Naive thymus-derived CD8-positive, alpha-beta T cell (primary cell): Measurements from ENCODE around the gene SPATC1L. TPM values are rescaled to one million over a fixed set of nuclear protein-coding genes. Genes with fewer than 3 reads are reported as not detected.

Experiments
- ATAC-seq, 2 donors: fragments of 150-1000 bp; cut with Tn5 transposase in 1 of 2; sonication (Bioruptor Pico), chemical (Tn5 transposase) in 1 of 2; 1 replicate in 1 of 2; 2 replicates in 1 of 2; pipeline ENCODE4 v1.10.0; 2021; ENCODE audit warnings: mild to moderate bottlenecking in 2 of 2, moderate library complexity in 2 of 2
- POLR2A ChIA-PET: fragments of 350-600 bp; sonication (Branson Sonifier 250); formaldehyde crosslinking; loops from one replicate; lab custom pipeline; 2021; ENCODE audit warnings: antibody characterized with exemption; lab: Charles Lee
- DNase-seq, 10 donors: peaks; one replicate each; pipeline versions ENCODE4 v3.0.0 to v3.0.0-alpha.2; 2020 to 2022
- H3K27ac Mint-ChIP-seq, 10 donors: one replicate each; pipeline ENCODE4 v1.8.0; 2020 to 2022; ENCODE audit warnings: mild to moderate bottlenecking in 10 of 10, mixed read lengths in 10 of 10, moderate library complexity in 4 of 10, inconsistent platforms in 1 of 10
- H3K27me3 Mint-ChIP-seq, 5 donors: one replicate each; pipeline ENCODE4 v1.8.0; 2021 to 2022; ENCODE audit warnings: mixed read lengths in 5 of 5
- H3K36me3 Mint-ChIP-seq, 3 donors: one replicate each; pipeline ENCODE4 v1.8.0; 2020 to 2022; ENCODE audit warnings: mixed read lengths in 3 of 3, mild to moderate bottlenecking in 2 of 3, inconsistent platforms in 1 of 3
- H3K4me1 Mint-ChIP-seq, 4 donors: one replicate each; pipeline ENCODE4 v1.8.0; 2021 to 2022; ENCODE audit warnings: mixed read lengths in 4 of 4
- H3K4me3 Mint-ChIP-seq, 10 donors: one replicate each; pipeline ENCODE4 v1.8.0; 2020 to 2022; ENCODE audit warnings: mild to moderate bottlenecking in 10 of 10, mixed read lengths in 10 of 10, moderate library complexity in 6 of 10, inconsistent platforms in 1 of 10
- H3K9me3 Mint-ChIP-seq, 9 donors: one replicate each; pipeline ENCODE4 v1.8.0; 2020 to 2022; ENCODE audit warnings: mixed read lengths in 9 of 9, mild to moderate bottlenecking in 3 of 9, inconsistent platforms in 1 of 9, moderate library complexity in 1 of 9
- polyA plus RNA-seq, 3 donors: library from polyadenylated mRNA; unstranded; fragments of 300-500 nt; fragmentation: Illumina TruSeq; gene quantifications; one replicate each; pipeline ENCODE4 v1.2.3, GENCODE V29; 2021
- total RNA-seq, 8 experiments: library from RNA in 2 of 8; stranded (reverse) in 2 of 8; gene quantifications; one replicate each; pipeline ENCODE4 v1.2.3 and lab custom pipeline; 2021 to 2026

Gene SPATC1L
- total and polyA plus RNA-seq, 5 experiments from 2014 or later: 11.2 to 20.5 (median 13.0) TPM

GRCh38 chr21:46221664-46222435 lies 37.6 kb upstream of the SPATC1L start:
- Mint-ChIP-seq H3K27ac (peak overlapping the region in 1 of 10 donors; percentile 40), H3K4me1 (peaks cover 12 to 20% (median 17%) of the 10 kb centered on the region in 4 donors), H3K4me3 (no peak overlapping the region), H3K36me3 (peaks cover 4 to 36% (median 4%) of the 10 kb centered on the region in 3 donors), H3K27me3 (no peaks in the 10 kb centered on the region), H3K9me3 (no peaks in the 10 kb centered on the region)
- POLR2A ChIA-PET: no interaction called here
- no peak for ATAC-seq
- no peak for DNase-seq

GRCh38 chr21:46220847-46221246 lies 36.6 kb upstream of the SPATC1L start:
- DNase-seq: no peak
- no peak for ATAC-seq
- Mint-ChIP-seq H3K4me3 (no peak overlapping the region), H3K27me3 (no peaks in the 10 kb centered on the region), H3K36me3 (peaks cover 4 to 38% (median 4%) of the 10 kb centered on the region in 3 donors), H3K4me1 (peaks cover 4 to 10% (median 7%) of the 10 kb centered on the region in 4 donors), H3K27ac (peak overlapping the region in 1 of 10 donors; percentile 23), H3K9me3 (no peaks in the 10 kb centered on the region)
- POLR2A ChIA-PET: no interaction called here

GRCh38 chr21:46220275-46220810 lies 36.1 kb upstream of the SPATC1L start:
- H3K4me3 Mint-ChIP-seq: no peak overlapping the region
- H3K9me3 Mint-ChIP-seq: no peaks in the 10 kb centered on the region
- peak overlapping the region in 1 of 10 donors; percentile 23 for H3K27ac Mint-ChIP-seq
- no peaks in the 10 kb centered on the region for H3K27me3 Mint-ChIP-seq
- POLR2A ChIA-PET: no interaction called here
- peaks cover 0 to 5% (median 2%) of the 10 kb centered on the region in 4 donors for H3K4me1 Mint-ChIP-seq
- H3K36me3 Mint-ChIP-seq: peaks cover 4 to 38% (median 4%) of the 10 kb centered on the region in 3 donors
- ATAC-seq: no peak
- DNase-seq: no peak

- no peak for DNase-seq
- no peaks in the 10 kb centered on the region for H3K27me3 Mint-ChIP-seq
- peaks cover 0 to 5% (median 0%) of the 10 kb centered on the region in 4 donors for H3K4me1 Mint-ChIP-seq
- peaks cover 4 to 38% (median 4%) of the 10 kb centered on the region in 3 donors for H3K36me3 Mint-ChIP-seq
- H3K4me3 Mint-ChIP-seq: no peak overlapping the region
- H3K9me3 Mint-ChIP-seq: no peaks in the 10 kb centered on the region
- H3K27ac Mint-ChIP-seq: peak overlapping the region in 1 of 10 donors; percentile 23
- no peak for ATAC-seq
- POLR2A ChIA-PET: no interaction called here
Observed at GRCh38 chr21:46219591-46220239, 35.5 kb upstream of the SPATC1L start.

GRCh38 chr21:46218906-46219590 lies 34.8 kb upstream of the SPATC1L start:
- Mint-ChIP-seq H3K27ac (no peak overlapping the region), H3K27me3 (no peaks in the 10 kb centered on the region), H3K4me3 (no peak overlapping the region), H3K36me3 (peaks cover 4 to 40% (median 4%) of the 10 kb centered on the region in 3 donors), H3K4me1 (peaks cover 0 to 6% (median 0%) of the 10 kb centered on the region in 4 donors), H3K9me3 (no peaks in the 10 kb centered on the region)
- POLR2A ChIA-PET: interaction anchor here (0.7 kb wide), 1 partner anchor 336 kb away, joined by 3 read pairs; no protein-coding TSS in a partner anchor
- ATAC-seq (no peak), DNase-seq (no peak)

GRCh38 chr21:46217511-46218196 lies 33.4 kb upstream of the SPATC1L start:
- no peak for ATAC-seq
- Mint-ChIP-seq H3K27me3 (no peaks in the 10 kb centered on the region), H3K4me3 (no peak overlapping the region), H3K36me3 (peaks cover 4 to 38% (median 4%) of the 10 kb centered on the region in 3 donors), H3K4me1 (peaks cover 0 to 5% (median 0%) of the 10 kb centered on the region in 4 donors), H3K9me3 (no peaks in the 10 kb centered on the region), H3K27ac (peak overlapping the region in 1 of 10 donors; percentile 10)
- POLR2A ChIA-PET: interaction anchor here (0.7 kb wide), 1 partner anchor 104 kb away, joined by 3 read pairs; no protein-coding TSS in a partner anchor
- DNase-seq: no peak

GRCh38 chr21:46216132-46216747 lies 32.0 kb upstream of the SPATC1L start:
- Mint-ChIP-seq H3K4me3 (no peak overlapping the region), H3K27ac (peak overlapping the region in 1 of 10 donors; percentile 22), H3K4me1 (peaks cover 0 to 3% (median 0%) of the 10 kb centered on the region in 4 donors), H3K9me3 (no peaks in the 10 kb centered on the region), H3K27me3 (no peaks in the 10 kb centered on the region), H3K36me3 (peaks cover 4 to 24% (median 4%) of the 10 kb centered on the region in 3 donors)
- DNase-seq (peak in 1 of 10 donors; percentile 44), ATAC-seq (no peak)
- POLR2A ChIA-PET: interaction anchor here (0.8 kb wide), 1 partner anchor 63 kb away, joined by 3 read pairs; no protein-coding TSS in a partner anchor

GRCh38 chr21:46215436-46216131 lies 31.3 kb upstream of the SPATC1L start:
- H3K27me3 Mint-ChIP-seq: no peaks in the 10 kb centered on the region
- DNase-seq: no peak
- H3K27ac Mint-ChIP-seq: peak overlapping the region in 1 of 10 donors; percentile 22
- H3K4me3 Mint-ChIP-seq: no peak overlapping the region
- POLR2A ChIA-PET: interaction anchor here (0.6 kb wide), 1 partner anchor 71 kb away, joined by 4 read pairs; no protein-coding TSS in a partner anchor
- H3K9me3 Mint-ChIP-seq: no peaks in the 10 kb centered on the region
- H3K36me3 Mint-ChIP-seq: peaks cover 4 to 18% (median 4%) of the 10 kb centered on the region in 3 donors
- H3K4me1 Mint-ChIP-seq: peaks cover 0 to 3% (median 0%) of the 10 kb centered on the region in 4 donors
- no peak for ATAC-seq

- Mint-ChIP-seq H3K36me3 (peaks cover 0 to 12% (median 5%) of the 10 kb centered on the region in 3 donors), H3K27ac (no peak overlapping the region), H3K4me1 (peaks cover 0 to 3% (median 0%) of the 10 kb centered on the region in 4 donors), H3K27me3 (no peaks in the 10 kb centered on the region), H3K9me3 (no peaks in the 10 kb centered on the region), H3K4me3 (no peak overlapping the region)
- ATAC-seq (no peak), DNase-seq (peak in 1 of 10 donors; percentile 52)
- POLR2A ChIA-PET: interaction anchor here (0.6 kb wide), 1 partner anchor 72 kb away, joined by 4 read pairs; no protein-coding TSS in a partner anchor
Observed at GRCh38 chr21:46214478-46215340, 30.4 kb upstream of the SPATC1L start.

GRCh38 chr21:46213620-46214286 lies 29.5 kb upstream of the SPATC1L start:
- DNase-seq (no peak), ATAC-seq (no peak)
- Mint-ChIP-seq H3K9me3 (no peaks in the 10 kb centered on the region), H3K36me3 (peaks cover 0 to 13% (median 2%) of the 10 kb centered on the region in 3 donors), H3K4me1 (peaks cover 0 to 1% (median 0%) of the 10 kb centered on the region in 4 donors), H3K27ac (no peak overlapping the region), H3K4me3 (no peak overlapping the region), H3K27me3 (no peaks in the 10 kb centered on the region)
- POLR2A ChIA-PET: no interaction called here
